ENCODE results near the gene ARPP19.
"Not testable (repeated sequence)": the region's sequence is repeated elsewhere in the genome, so short reads cannot be mapped to it uniquely, and the experiment has no call there.

The ARPP19 gene

DNA sequence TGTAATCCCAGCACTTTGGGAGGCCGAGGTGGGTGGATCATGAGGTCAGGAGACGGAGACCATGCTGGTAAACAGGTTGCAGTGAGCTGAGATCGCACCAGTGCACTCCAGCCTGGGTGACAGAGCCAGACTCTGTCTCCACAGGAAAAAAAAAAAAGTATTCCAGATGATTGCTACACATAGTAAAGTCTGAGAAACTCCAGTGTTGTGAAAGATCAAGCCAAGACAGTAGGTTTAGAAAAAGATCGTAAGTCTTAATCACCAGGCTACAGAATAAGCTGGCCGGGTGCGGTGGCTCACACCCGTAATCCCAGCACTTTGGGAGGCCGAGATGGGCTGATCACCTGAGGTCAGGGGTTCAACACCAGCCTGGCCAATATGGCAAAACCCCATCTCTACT, 56.0 kb downstream of the ARPP19 start:
- DNase-seq (ENCODE audit: low spot score) = not testable (repeated sequence)

DNA sequence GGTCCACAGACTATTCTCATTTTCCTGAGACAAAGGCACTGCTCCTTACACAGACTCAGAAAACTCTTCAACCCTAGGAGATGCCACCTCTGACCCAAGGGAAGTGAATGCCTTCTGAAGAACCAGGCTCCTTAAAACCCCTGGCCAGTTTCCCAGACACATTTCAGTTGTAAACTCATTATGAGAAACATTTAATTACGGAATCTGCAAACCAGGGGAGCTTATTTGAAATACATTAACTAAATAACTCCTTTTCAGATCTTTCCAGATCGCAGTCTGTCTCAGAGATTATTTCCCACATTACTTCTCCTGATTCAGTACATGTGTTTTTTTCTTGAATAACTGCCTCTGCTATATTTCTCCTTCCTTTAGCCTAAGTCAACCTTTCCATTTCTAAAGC, 57.7 kb downstream of the ARPP19 start:
- DNase-seq (ENCODE audit: low spot score) = no peak

DNA sequence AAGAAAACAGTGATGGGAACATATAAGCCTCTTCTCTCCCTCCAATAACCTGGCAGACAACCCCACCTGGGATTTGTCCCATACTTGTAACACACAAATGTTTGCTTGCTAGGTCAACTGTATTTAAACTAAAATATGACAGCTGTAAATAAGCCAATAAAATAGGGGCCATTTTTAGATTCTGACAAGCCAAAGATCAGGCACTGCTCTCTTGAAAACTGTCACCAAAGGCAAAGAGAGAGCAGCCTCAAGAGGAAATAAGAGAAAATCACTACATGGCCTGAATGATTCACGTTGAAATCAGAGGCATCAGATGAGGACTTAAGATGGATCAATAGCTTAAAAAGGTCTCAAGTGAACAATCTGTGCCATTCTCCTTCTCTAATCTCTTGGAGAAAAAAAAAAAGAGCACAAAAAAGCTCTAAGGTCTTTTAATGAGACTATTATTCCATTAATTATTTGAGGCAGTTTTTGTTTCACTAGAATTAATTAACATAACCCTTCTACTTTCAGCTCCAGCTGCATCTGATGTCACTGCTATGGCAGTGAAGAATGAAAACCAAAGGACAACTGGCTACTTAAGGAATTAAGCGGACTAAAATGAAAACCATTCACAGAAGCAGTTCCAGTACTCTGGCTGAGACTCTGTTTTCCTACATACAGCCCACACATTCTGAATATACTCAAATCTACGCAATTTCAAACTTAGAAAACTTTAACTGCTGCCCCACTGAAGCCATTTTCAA, 59.2 kb downstream of the ARPP19 start:
- no peak for DNase-seq (ENCODE audit: low spot score)

DNA sequence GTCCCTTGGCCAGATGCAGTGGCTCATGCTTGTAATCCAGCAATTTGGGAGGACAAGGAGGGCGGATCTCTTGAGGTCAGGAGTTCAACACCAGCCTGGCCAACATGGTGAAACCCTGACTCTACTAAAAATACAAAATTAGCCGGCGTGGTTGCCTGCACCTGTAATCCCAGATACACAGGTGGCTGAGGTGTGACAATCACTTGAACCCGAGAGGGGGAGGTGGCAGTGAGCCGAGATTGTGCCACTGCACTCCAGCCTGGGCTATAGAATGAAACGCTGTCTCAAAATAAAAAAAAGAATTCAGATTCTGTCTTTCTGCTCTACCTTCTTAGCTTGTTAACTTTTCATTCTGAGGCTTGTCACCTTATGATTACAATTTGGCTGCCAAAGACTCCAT, 62.3 kb downstream of the ARPP19 start:
- no peak for DNase-seq (ENCODE audit: low spot score)

DNA sequence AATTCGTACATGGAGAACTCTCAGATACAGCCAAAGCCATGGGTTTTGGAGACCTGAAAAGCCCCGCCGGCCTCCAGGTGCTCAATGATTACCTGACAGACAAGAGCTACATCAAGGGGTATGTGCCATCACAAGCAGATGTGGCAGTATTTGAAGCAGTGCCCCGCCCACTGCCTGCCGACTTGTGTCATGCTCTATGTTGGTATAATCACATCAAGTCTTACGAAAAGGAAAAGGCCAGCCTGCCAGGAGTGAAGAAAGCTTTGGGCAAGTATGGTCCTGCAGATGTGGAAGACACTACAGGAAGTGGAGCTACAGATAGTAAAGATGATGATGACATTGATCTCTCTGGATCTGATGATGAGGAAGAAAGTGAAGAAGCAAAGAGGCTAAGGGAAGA, 63.7 kb downstream of the ARPP19 start:
- no peak for DNase-seq (ENCODE audit: low spot score)

DNA sequence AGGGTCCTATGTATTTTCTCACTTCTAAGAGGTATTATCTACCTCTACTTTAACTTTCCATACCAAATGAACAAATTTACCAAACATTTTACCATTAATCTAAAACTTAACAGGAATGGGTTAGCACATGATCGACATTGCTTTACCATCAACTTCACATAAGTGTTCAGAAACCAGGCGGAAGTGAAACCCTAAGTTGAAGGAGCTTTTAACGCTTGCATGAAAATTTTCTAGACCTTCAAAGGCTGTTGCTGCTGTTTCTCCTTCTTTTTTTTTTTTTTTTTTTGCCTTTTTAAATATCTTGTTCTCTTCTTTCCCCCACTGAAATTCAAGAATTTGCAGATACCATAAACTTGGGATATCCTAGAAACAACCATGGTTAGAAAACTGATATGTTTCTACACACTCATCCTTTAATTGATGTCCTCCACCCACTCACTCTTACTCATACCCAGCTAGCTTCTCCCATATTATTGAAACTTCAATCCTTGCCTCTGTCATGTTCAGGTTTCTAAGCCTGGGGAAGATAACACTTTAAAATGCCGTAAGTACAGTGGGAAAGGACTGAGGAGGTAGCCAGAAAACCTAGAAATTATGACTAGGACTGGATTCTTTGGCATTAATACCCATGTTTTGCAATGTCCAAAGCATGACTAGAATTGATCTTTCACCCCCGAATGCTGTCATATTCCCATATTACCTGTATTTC, 64.9 kb downstream of the ARPP19 start:
- peak; percentile 68 for DNase-seq (ENCODE audit: low spot score)

DNA sequence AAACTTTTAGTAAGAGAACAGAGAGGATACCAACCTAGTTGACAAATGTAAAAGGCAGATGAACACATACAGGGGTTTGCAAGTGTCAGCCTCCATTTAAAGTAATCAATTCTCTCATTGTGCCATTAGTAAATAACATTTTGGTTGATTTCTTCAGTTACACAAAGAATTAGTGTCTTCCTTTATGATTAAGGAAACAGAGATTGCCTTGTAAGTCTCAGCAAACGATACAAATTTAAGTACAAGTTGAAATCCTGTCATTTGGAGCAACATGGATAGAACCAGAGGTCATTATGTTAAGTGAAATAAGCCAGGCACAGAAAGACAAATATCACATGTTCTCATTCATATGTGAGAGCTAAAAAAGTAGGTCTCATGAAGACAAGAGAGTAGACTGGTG, 66.2 kb downstream of the ARPP19 start:
- no peak for DNase-seq (ENCODE audit: low spot score)

DNA sequence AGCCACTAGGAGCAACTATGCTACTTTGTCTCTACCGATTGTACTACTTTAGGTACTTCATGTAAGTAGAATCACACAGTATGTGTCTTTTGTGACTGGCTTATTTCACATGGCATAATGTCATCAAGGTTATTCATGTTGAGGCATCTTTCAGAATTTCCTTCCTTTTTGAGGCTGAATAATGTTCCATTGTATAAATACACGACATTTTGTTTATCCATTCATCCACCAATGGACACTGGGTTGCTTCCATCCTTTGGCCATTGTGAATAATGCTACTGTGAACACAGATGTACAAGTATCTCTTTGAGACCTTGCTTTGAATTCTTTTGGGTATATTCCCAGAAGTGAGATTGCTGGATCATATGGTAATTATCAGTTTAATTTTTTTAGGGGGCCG, 69.3 kb downstream of the ARPP19 start:
- no peak for DNase-seq (ENCODE audit: low spot score)

DNA sequence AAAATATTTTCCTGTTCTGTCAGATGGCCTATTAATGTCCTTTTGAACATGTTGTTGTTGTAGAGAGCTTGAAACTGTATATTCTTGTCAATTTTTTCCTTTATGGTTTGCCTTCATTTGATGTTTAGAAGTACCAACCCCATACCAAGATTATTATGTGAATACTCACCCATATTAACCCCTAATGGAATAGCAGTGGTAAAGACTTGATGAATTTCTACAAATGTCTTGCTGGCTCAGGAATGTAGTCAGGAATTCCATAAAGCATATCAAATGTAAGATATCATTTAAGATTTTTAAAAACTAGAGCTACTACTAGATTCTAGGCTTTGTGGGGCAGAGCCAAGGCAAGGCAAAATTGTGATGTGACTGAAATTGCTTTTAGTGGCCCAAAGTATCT, 70.1 kb downstream of the ARPP19 start:
- no peak for DNase-seq (ENCODE audit: low spot score)
